Upper lobe of left lung (tissue), 4 donors: Measurements from ENCODE around the gene ERGIC1.

Experiments used
- CTCF ChIP-seq, 6 experiments: fragments of 450-650 bp in 4 of 6; fragments of 200-600 bp in 2 of 6; sonication (generic) in 2 of 6; IDR thresholded peaks; one replicate each; pipeline ENCODE4 v1.5.1; 2016 to 2019; ENCODE audit warnings: antibody characterized with exemption in 6 of 6
- EP300 ChIP-seq, 4 donors: sonication (generic); formaldehyde crosslinking; IDR thresholded peaks; one replicate each; pipeline ENCODE4 v1.5.1; 2017; ENCODE audit warnings: antibody characterized with exemption in 4 of 4, control low read depth in 2 of 4
- POLR2A ChIP-seq, 4 donors: fragments of 450-650 bp; IDR thresholded peaks; one replicate each; pipeline ENCODE4 v1.5.1; 2016 to 2017; ENCODE audit warnings: antibody characterized with exemption in 4 of 4, mild to moderate bottlenecking in 2 of 4

GRCh38 chr5:172932313-172933017, 98.4 kb downstream of the ERGIC1 start:
- TF ChIP-seq CTCF (IDR thresholded peaks at IDR 0.05) = peak; percentile 90 to 98 (median 98)
- no peak for TF ChIP-seq EP300 (IDR thresholded peaks at IDR 0.05)
- no peak for TF ChIP-seq POLR2A (IDR thresholded peaks at IDR 0.05)
